C4-2B (cell line): Measurements from ENCODE around the gene TACC3.

ENCODE experiments used
- H3K27ac ChIP-seq: fragments of 450-650 bp; 2 replicates; pipeline ENCODE4 v1.5.1; 2017
- ZFX ChIP-seq: fragments of 450-650 bp; IDR thresholded peaks from 2 replicates; pipeline ENCODE4 v1.6.1; 2017
- TF ChIP-seq, protein P1 (sequence below): fragments of 450-650 bp; conservative IDR thresholded peaks from 2 replicates; pipeline ENCODE4 v1.5.1; 2017; ENCODE audit warnings: mild to moderate bottlenecking

Gene TACC3

GRCh38 chr4:1718095-1718850, 3.0 kb upstream of the TACC3 start:
- peak overlapping the region; percentile 97 for H3K27ac ChIP-seq
- no peak; the same call in 1 of the 2 replicates for TF ChIP-seq ZFX
- TF ChIP-seq, protein P1, sequence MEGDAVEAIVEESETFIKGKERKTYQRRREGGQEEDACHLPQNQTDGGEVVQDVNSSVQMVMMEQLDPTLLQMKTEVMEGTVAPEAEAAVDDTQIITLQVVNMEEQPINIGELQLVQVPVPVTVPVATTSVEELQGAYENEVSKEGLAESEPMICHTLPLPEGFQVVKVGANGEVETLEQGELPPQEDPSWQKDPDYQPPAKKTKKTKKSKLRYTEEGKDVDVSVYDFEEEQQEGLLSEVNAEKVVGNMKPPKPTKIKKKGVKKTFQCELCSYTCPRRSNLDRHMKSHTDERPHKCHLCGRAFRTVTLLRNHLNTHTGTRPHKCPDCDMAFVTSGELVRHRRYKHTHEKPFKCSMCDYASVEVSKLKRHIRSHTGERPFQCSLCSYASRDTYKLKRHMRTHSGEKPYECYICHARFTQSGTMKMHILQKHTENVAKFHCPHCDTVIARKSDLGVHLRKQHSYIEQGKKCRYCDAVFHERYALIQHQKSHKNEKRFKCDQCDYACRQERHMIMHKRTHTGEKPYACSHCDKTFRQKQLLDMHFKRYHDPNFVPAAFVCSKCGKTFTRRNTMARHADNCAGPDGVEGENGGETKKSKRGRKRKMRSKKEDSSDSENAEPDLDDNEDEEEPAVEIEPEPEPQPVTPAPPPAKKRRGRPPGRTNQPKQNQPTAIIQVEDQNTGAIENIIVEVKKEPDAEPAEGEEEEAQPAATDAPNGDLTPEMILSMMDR = no peak

DNA sequence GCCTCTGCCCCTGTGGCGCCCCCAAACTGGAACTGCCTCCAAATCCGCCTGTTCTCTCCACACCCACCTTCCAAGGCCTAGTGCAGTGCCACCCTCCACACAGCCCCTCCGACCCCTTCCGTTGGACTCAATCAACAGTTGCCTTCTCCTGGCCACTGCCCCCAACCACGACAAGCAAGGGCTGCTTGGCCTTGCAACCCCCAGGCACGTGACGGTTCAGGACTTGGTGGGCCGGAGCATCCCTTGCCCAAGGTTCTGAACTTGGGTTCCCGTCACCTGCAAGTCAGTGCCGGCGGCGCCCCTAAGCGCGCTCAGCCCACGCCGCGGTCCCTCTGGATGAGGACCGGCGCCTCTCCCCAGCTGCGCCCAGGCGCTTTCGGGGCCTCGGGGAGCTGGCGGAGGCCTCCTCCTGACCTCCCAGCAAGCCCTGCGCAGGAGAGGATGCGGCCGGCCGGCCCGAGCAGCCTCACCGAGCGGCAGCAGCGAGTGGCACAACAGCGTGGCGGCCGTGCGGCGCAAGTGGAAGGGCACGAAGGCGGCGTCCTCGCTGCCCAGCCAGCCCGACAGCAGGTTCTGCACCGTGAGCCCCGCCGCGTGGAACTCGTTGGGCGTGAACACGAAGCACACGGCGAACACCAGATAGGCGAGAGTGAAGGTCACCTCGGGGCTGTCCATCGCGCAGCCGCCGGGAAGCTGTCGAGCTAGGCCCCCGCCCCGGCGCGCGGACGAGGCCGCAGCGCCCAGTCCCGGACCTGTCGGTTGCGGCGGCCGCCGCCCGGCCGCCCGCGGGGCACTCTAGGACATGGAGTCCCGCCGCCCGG, 948 bp upstream of the TACC3 start:
- TF ChIP-seq, protein P1 = no peak
- peak; percentile 79 for TF ChIP-seq ZFX
- H3K27ac ChIP-seq = peak overlapping the region; percentile 97

- TF ChIP-seq ZFX = peak; percentile 33; the same call in 1 of the 2 replicates
- TF ChIP-seq, protein P1 = no peak
- peak overlapping the region; percentile 97 for H3K27ac ChIP-seq
Measured at GRCh38 chr4:1721666-1722550, 587 bp downstream of the TACC3 start.

DNA sequence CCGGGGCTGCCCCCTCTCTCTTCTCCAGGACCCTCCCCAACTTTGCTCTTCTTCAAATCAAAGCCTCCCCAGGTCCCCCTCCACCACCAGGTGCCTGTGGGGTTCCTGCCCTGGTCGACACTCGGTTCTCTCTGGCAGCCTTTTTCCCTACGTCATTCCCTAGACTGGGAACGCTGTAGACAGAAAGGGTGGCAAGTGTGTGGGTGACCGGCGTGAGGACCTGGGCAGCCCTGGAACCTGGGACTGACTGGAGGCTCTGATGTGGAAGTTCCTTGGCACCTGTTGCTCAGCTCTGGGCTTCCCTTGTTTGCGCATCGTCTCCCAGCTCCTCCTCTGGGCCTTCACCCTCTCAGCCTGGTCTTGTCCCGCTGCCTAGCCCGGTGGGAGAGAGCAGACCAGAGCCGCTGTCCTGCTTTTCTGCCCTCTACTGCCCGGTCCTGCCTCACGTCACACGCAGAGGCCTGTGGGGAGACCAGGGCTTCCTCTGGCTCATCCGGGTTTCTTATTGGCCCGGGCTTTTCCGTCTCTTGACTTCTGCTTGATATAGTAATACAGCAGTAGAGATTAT, 1.3 kb downstream of the TACC3 start:
- TF ChIP-seq ZFX = no peak
- TF ChIP-seq, protein P1 = no peak; the same call in 1 of the 2 replicates

DNA sequence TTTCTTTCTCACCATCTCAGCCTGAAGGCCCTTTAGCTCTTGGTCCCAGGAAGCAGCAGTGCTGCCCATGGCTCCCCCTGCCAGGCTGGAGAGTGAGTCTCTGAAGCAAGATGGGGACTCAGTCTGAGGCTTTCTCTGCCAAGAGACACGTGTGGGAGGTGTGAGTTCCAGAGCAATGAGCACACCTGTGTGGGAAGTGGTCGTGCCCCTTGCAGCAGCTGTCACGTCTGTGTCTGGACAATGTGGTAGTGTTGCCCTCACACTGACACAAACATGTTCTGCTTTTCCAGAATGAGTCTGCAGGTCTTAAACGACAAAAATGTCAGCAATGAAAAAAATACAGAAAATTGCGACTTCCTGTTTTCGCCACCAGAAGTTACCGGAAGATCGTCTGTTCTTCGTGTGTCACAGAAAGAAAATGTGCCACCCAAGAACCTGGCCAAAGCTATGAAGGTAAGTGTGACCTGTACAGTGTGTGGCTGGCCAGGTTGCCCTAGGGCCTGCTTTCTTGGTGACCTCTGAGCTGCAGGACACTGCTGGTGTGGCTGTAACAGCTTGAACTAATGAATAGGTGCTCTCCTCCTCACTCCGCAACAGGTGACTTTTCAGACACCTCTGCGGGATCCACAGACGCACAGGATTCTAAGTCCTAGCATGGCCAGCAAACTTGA, 1.9 kb downstream of the TACC3 start:
- H3K27ac ChIP-seq = peak overlapping the region; percentile 97
- TF ChIP-seq, protein P1 = no peak
- no peak for TF ChIP-seq ZFX

More for the DNA sequence above, 1.3 kb downstream of the TACC3 start:
- H3K27ac ChIP-seq = peak overlapping the region; percentile 97

DNA sequence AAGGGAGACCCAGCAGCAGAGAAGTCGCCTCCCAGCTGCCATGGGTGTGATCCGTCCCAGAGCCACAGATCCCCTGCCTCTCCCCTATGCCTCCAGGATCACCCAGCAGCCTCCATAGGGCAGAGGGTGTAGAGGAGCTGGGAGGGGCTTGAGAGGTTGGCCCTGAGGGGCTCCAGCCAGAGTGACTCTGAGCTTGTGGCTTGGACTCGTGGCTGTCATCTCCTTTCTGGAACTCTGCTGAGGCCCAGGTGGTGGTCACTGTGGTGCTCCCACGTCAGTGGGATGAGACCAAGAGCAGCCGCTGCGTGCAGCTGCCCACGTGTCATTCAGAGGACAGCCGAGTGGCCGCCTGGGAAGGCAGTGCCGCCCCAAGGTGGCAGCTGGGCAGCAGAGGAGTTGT, 4.2 kb downstream of the TACC3 start:
- H3K27ac ChIP-seq = no peak overlapping the region
- TF ChIP-seq, protein P1 = no peak
- TF ChIP-seq ZFX = no peak
